ENCODE data around the gene TBC1D10B. TPM values are rescaled to one million over a fixed set of nuclear protein-coding genes. Genes with fewer than 3 reads are reported as not detected.

The TBC1D10B gene
- total RNA-seq, 2 donors from 2014 or later, result 45.0 to 62.3 TPM

DNA sequence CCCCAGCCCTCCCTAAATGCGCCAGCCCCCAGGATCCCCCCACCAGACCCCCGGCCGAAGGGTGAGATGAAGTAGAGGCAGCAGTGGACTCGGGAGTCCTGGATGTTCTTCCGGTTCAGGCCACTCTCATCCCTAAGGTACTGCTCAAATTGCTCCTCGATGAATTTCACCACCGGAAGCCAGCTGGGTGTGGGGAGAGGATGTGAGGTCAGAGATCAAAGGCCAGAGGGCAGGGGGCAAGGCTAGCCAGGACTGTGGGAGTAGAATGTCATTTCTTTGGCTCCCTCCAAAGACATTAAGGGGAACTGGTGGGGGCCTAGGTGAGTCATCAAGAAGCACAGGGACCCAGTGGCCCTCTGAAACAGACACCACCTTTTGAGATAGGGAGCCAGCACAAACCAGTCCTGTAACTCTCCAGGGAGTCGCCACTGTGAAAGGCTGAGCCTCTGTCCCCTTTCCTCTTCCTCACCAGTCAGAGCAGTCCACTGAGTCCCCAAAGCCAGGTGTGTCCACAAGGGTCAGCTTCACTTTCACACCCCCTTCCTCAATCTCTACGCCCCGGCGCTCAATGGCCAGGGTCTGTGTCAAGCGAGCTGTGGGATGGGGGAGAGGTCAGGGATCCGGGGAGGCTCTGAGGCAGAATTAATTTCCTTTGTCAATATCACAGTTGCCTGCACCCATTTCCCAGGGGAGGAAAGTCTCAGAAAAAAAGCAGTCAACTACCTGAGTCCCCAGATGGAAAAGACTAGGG, 11.2 kb upstream of the TBC1D10B start:
- H3K4me3 ChIP-seq, result no peak overlapping the region
- DNase-seq, result no peak
- H3K4me1 ChIP-seq, result peaks cover 5% of the 10 kb centered on the region
- TF ChIP-seq, protein P1, sequence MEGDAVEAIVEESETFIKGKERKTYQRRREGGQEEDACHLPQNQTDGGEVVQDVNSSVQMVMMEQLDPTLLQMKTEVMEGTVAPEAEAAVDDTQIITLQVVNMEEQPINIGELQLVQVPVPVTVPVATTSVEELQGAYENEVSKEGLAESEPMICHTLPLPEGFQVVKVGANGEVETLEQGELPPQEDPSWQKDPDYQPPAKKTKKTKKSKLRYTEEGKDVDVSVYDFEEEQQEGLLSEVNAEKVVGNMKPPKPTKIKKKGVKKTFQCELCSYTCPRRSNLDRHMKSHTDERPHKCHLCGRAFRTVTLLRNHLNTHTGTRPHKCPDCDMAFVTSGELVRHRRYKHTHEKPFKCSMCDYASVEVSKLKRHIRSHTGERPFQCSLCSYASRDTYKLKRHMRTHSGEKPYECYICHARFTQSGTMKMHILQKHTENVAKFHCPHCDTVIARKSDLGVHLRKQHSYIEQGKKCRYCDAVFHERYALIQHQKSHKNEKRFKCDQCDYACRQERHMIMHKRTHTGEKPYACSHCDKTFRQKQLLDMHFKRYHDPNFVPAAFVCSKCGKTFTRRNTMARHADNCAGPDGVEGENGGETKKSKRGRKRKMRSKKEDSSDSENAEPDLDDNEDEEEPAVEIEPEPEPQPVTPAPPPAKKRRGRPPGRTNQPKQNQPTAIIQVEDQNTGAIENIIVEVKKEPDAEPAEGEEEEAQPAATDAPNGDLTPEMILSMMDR (IDR thresholded peaks at IDR 0.05), result no peak
- peak overlapping the region in 1 of 2 donors; percentile 51 for H3K9ac ChIP-seq (ENCODE audit: low read depth in 2 of 2, low read length in 2 of 2)
- peak overlapping the region; percentile 20 for H3K27ac ChIP-seq
- no peaks in the 10 kb centered on the region for H3K9me3 ChIP-seq
- H3K27me3 ChIP-seq, result no peaks in the 10 kb centered on the region
- H3K36me3 ChIP-seq, result no peaks in the 10 kb centered on the region
- intact Hi-C loops (cut with DNase I), result no loop called here

DNA sequence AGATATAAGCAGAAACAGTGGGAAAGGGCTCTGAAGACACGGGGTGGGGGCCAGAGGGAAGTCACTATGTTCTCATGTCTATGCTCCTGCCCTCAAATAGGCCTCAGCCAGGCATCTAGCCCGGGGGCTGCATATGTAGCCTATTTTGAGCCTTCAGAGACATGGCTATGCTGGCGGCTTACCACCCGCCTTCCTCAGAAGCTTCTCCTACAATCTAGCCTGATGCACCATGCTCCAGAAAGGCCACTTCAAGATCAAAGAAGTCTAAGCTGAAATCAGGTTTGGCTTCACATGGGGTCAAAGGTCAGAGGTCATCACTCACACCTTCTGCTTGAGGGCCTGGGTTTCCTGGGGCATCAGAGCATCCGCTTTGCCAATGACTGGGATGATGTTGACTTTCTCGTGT, 10.5 kb upstream of the TBC1D10B start:
- no peaks in the 10 kb centered on the region for H3K9me3 ChIP-seq
- no peak overlapping the region for H3K4me3 ChIP-seq
- H3K4me1 ChIP-seq, result peaks cover 5% of the 10 kb centered on the region
- H3K36me3 ChIP-seq, result no peaks in the 10 kb centered on the region
- DNase-seq, result no peak
- TF ChIP-seq, protein P1 (IDR thresholded peaks at IDR 0.05), result no peak
- no peak overlapping the region for H3K27ac ChIP-seq
- intact Hi-C loops (cut with DNase I), result no loop called here
- no peak overlapping the region for H3K9ac ChIP-seq (ENCODE audit: low read depth in 2 of 2, low read length in 2 of 2)
- H3K27me3 ChIP-seq, result no peaks in the 10 kb centered on the region

DNA sequence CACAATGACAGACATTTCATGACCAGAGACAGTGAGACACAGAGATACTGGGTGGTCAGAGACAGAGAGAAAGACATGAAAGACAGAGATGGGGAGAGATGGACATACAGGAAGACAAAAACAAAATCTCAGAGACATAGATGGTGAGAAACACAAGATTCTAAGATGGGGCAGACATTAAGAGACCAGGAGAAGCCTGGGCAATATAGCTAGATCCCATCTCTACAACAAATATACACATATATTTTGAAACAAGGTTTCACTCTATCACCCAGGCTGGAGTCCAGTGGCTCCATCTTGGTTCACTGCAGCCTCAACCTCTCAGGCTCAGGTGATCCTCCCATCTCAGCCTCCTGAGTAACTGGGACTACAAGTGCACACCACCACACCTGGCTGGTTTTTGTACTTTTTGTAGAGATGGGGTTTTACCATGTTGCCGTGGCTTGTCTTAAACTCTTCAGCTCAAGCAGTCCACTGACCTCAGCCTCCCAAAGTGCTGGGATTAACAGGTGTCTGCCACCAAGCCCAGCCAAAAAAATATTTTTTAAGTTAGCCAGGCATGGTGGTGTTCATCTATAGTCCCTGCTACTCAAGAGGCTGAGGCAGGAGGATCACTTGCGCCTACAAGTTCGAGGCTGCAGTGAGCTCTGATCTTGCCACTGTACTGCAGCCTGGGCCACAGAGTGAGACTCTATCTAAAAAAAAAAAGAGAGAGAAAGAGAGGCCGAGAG, 9.9 kb upstream of the TBC1D10B start:
- Histone ChIP-seq H3K36me3 (no peaks in the 10 kb centered on the region), H3K4me1 (peaks cover 5% of the 10 kb centered on the region), H3K27me3 (no peaks in the 10 kb centered on the region), H3K9me3 (no peaks in the 10 kb centered on the region), H3K9ac (ENCODE audit: low read depth in 2 of 2, low read length in 2 of 2) (no peak overlapping the region), H3K4me3 (no peak overlapping the region), H3K27ac (no peak overlapping the region)
- TF ChIP-seq, protein P1 (IDR thresholded peaks at IDR 0.05), result no peak
- intact Hi-C loops (cut with DNase I), result no loop called here
- no peak for DNase-seq

DNA sequence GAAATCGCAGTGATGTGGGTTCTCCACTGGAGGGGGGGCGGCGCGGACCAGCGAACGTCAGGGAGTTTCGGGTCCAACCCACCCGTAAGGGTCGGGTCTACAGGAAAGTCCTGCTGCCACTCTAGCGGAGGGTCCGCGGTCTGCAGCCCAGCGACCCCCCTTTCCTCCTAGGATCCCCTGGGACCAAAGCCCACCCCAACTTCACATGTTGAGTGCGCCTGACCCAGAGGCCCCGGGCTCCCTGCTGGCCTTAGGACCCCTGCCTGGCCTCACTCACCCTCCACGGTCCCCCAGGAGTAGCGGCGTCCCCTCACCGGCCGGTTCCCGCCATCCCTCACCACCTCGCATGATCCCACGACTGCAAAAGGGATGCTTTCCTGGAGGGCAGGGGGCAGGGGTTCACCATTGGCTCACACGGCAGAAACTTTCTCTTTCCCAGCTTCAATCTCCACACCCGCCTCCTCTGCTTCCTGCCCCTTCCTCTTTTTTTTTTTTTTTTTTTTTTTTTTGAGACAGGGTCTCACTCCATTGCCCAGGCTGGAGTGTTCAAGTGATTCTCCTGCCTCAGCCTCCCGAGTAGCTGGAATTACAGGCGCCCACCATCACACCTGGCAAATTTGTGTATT, 9.0 kb upstream of the TBC1D10B start:
- Histone ChIP-seq H3K27me3 (no peaks in the 10 kb centered on the region), H3K4me3 (peak overlapping the region; percentile 61), H3K36me3 (no peaks in the 10 kb centered on the region), H3K9me3 (no peaks in the 10 kb centered on the region), H3K4me1 (peaks cover 5% of the 10 kb centered on the region), H3K9ac (ENCODE audit: low read depth in 2 of 2, low read length in 2 of 2) (peak overlapping the region; percentile 66 to 93), H3K27ac (peak overlapping the region; percentile 100)
- no peak for DNase-seq
- intact Hi-C loops (cut with DNase I), result no loop called here
- TF ChIP-seq, protein P1 (IDR thresholded peaks at IDR 0.05), result no peak

DNA sequence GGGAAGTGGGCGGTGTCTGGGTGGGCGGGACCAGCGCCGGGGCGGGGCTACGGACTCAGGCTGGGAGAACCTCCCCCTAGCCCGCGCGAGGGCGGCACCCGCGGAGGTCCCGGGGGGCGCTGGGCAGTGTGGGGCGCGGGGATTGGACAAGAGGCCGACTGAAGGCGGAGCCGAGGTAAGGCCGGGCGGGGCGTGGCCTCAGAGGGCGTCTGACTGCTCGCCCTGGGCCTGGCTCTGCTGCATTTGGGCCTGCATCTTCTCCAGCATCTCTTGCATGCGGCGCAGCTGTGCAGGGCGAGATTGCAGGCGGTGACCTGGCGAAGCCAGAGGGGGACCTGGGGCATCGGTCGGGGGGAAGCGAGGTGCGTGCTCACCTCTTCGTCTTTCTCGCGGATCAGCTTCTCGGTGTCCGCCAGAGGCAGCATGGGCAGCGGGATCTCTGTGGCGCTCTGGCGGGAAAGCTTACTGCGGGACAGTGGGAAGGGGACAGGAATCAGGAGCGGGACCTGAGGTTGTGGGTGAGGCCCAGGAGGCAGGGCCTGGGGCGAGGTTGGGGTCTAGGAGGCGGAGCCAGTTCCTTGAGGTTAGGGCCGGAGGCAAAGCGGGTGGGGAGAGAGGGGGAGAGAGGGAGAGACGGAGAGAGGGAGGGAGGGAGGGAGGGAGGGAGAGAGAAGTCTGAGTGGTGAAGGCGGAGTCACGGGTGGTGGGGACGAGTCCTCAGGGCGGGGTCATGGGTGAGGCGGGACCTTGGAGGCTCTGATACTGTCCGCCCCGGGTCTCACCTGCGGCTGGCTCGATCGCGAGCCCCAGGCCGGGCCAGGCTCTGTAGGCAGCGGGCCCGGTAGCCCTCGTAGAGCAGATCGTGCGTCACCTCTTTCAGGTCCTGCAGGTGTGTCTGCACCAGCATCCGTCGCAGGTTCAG, 8.2 kb upstream of the TBC1D10B start:
- Histone ChIP-seq H3K4me1 (peaks cover 5% of the 10 kb centered on the region), H3K27ac (peak overlapping the region; percentile 100), H3K9ac (ENCODE audit: low read depth in 2 of 2, low read length in 2 of 2) (peak overlapping the region; percentile 84 to 93), H3K4me3 (peak overlapping the region; percentile 61), H3K9me3 (no peaks in the 10 kb centered on the region), H3K27me3 (no peaks in the 10 kb centered on the region), H3K36me3 (no peaks in the 10 kb centered on the region)
- peak; percentile 99 for DNase-seq
- TF ChIP-seq, protein P1 (IDR thresholded peaks at IDR 0.05), result no peak
- intact Hi-C loops (cut with DNase I), result no loop called here
